Activated CD4-positive, alpha-beta T cell treated with anti-CD3 and anti-CD28 coated beads, Interleukin-2, amount 50 U/mL, for 24 hours (primary cell): ENCODE data around the gene IL15.
"Not testable (repeated sequence)": the region's sequence is repeated elsewhere in the genome, so short reads cannot be mapped to it uniquely, and the experiment has no call there.

Experiments used
- DNase-seq, 2 donors: peaks; one replicate each; pipeline ENCODE4 v3.0.0-alpha.2; 2020; ENCODE audit warnings: low read depth in 1 of 2, low spot score in 1 of 2

The IL15 gene

DNA sequence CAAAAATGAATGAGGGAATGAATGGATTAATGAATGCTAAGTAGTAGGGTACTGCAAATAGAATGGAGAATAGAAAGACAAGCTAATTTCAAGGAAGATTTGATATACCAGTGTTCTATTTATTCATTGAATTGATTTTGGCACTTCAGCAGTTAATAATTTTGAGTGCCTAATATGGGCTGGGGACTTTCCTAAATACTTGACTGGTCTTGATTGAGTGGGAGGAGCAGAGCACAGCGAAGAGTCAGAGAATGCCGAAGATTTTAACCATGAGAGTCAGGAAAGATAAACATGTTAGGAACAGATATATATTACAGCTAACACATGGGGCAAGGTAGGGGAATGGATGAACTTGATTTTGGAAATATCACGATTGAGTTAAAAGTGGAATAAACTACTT, 10.6 kb downstream of the IL15 start:
- no peak for DNase-seq

- DNase-seq: no peak
Observed at GRCh38 chr4:141647966-141648365, 11.6 kb downstream of the IL15 start.

DNA sequence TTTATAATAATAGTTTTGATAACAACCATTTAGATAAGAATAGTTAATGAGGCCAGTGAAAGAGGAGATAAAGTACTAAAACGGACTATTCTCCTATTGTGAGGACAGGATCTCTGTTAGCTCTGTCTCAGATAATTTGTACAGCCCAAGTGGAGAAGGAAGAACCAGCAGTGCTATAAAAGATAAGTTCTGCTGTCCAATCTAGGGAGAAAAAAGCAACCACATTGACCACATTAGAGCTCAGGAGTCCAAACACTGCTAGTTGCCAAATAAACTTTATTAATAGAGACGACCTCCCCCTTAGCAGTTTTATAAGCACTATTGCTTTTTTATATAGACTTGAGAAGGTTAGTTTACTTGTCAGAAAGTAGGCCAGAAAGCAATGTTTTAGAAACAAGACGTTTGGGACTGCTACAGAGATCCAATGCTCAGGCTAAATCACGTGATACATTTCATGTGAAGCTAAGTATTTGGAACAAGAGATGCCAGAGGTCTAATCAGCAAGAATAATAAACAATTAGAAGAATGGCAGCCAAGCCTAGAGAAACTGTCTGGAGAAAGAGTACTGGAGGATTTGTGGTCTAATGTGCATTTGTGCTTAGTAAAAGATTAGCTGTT, 15.9 kb downstream of the IL15 start:
- DNase-seq: no peak

DNA sequence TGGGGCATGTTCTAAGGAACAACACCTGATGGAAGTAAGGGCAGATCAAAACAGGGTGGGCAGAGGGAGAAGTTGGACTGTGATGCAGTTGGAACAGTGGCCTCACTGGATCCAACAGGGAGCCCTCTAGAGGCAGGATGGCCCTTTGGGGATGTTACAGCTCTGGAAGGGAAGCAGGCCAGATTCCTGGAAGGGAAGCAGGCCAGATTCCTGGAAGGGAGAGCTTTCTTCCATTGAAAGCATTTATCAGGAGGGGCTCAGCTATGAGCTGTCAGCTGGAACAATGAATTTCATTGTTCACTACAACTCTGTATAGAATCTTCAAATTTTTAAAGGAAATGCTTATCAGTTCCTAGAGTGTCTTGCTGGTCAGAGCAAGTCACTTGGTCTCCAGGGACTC, 17.7 kb downstream of the IL15 start:
- DNase-seq: no peak

- no peak for DNase-seq
Observed at GRCh38 chr4:141656031-141656430, 19.6 kb downstream of the IL15 start.

- no peak for DNase-seq
Observed at GRCh38 chr4:141657550-141658250, 21.3 kb downstream of the IL15 start.

DNA sequence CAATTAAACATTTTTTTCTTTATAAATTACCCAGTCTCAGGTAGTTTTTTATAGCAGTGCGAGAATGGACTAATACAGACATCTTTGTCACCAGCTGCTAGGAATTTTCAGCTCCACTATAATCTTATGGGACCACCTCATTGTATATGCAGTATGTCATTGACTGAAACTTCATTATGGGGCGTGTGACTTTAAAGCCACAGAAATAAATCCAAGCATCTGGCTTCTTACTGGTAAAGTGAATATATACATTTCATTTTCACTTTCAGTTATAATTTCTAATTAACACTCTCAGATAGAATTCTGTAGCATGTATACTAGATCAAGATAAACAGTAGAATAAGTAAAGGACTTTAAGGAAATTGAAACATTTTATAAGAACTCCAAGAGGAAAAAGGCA, 21.9 kb downstream of the IL15 start:
- no peak for DNase-seq

DNA sequence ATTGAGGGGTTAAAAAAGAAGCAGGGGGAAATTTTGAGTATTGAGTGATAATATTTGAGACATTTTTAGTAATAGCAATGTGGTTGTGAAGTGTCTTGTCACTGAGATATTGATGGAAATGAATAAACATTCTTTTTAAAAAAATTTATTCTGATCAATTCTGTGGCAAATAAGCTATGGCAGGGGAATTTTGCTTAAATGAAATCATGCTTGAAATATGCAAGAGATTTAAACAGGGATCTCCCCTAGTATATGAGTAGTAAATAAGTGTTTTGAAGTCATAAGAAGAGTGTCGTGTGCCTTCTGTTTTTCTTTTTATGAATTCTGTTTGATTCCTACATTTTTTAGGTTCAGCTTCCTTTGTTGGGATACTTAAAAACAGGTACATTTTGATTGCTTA, 23.2 kb downstream of the IL15 start:
- no peak for DNase-seq

DNA sequence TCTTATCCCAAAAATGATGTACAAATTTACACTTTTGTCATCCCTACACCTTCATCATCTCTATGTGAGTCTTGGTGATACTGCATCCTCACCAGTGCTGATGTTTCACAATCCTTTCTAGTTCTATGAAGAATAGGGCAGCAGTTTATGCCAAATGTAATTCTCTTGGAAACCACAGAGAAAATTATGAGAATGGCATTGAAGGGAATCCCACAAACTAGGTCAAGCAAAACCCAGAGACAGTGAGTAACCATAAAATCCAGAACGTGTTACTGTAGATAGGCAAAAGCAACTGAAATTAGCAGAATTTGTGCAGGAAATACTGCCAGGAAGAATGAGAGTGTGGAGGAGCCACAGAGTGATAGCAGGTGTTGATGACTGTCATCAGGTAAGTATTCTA, 24.5 kb downstream of the IL15 start:
- no peak for DNase-seq

- DNase-seq: no peak
Observed at GRCh38 chr4:141668200-141668910, 32.0 kb downstream of the IL15 start.

DNA sequence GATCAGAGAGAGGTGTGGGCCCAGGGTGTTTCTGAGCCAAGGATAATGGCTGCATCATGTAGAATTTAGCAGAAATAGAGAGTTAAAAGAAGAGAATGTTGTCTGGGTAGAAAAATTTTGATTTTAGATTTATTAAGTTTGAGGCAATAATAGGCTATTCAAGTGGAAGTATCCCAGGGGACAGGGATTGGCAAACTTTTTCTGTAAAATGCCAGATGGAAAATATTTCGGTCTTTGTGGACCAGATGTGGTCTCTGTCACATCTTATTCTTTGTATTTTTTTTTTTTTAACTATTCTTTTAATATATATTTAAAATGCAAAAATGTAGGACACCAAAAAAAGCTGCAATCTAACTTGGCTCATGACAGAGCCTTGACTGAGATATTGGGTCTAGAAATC, 33.1 kb downstream of the IL15 start:
- no peak for DNase-seq

DNA sequence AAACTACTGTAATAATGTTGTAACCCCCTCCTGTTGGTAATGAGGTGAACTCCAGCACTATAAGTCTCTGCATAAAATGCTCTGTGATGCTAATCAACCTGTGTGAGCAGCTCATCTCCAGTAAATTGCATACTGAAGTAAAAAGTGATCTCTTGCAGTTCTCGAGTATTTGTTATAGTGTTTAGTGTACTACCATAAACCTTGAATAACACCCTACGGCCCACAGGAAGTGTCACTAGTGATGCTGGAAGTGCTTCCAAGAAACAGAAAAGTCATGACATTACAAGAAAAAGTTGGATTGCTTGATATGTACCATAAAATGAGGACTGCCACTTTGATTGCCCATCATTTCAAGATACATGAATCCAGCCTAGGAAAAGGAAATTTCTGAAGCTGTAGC, 39.0 kb downstream of the IL15 start:
- DNase-seq: no peak

- DNase-seq: no peak
Observed at GRCh38 chr4:141676087-141676670, 39.8 kb downstream of the IL15 start.

DNA sequence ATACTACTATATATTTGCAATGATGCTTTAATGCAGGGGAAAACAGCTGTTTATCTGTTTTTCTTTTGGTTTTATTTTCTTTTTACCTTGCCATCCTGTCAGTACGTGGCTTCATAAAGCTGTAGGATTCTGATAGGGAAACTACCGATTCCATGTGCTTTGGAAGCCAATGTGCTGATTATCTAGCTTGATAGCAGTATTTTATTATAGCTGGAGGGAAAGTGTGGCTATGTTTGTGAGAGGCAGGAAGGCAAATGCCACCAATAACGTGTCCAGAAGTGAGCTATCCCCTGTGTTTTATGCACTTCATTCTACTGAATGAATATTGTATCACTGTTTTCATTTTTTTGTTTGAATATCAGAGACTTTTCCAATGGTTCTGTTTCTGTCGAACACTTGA, 43.7 kb downstream of the IL15 start:
- no peak for DNase-seq

DNA sequence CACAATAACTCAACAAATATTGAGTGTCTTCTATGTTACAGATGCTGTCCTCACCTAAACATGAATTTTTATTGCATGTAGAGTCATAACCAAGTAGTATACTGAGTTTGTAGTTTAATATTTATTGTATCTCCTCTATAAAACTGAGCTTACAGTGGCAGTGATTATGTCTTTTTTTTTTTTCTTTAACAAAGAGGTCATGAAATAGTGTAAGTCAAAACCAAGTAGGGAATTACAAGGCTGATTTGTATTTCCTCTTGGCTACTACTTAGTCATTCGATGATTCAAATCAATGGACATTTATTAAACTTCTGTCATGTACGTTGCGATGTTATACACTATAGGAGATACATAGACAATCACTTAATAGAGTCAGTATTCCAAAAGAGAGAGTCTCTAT, 48.4 kb downstream of the IL15 start:
- no peak for DNase-seq

DNA sequence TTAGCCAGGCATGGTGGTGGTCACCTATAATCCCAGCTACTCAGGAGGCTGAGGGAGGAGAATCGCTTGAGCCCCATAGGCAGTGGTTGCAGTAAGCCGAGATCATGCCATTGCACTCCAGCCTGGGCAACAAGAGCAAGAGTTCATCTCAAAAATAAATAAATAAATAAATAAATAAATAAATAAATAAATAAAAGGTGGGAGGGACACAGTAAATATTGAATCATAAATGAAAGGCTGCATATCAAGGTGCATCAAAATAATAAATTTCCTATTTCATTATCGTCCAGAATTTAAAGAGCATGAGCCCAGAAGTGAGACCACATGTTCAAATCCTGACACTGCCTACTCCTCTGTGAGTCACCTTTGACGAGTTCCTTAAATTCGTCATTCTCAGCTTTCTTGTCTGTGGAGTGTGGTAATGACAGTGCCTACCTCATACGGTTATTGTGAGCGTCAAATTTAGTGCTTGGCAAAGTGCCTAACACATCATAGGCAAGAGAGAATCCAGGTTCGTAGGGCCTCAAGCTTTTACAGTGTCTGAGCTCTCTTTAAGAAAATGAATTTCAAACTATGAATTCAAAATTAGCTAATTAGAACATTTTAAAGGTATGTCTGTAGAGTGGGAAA, 49.9 kb downstream of the IL15 start:
- DNase-seq: no peak

DNA sequence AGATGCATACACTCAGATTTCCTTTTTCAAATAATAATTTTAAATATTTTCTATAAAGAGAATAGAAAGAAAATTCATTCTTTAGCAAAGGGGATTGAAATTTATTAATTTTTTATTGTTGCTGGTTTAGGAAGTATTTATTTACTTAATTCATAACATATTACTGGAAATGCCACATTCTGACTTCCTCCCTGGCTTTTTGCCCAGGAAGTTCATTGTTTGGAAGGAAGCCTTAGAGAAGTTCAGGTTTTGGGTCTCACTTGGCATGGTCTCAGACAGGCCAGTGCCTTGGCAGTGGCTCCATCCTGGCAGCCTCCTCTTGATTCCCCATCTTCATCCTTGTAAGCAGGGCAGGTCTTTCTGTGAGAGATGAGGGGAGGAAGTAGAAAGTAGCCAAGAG, 50.5 kb downstream of the IL15 start:
- no peak for DNase-seq

DNA sequence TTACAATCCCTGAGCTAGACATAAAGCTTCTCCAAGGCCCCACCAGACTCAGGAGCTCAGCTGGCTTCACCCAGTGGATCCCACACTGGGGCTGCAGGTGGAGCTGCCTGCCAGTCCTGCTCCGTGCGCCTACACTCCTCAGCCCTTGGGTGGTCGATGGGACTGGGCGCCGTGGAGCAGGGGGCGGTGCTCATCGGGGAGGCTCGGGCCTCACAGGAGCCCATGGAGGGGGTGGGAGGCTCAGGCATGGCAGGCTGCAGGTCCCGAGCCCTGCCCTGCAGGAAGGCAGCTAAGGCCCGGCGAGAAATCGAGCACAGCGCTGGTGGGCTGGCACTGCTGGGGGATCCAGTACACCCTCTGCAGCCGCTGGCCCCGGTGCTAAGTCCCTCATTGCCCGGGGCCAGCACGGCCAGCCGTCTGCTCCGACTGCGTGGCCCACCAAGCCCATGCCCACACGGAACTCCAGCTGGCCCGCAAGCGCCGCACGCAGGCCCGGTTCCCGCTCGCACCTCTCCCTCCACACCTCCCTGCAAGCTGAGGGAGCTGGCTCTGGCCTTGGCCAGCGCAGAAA, 53.4 kb downstream of the IL15 start:
- not testable (repeated sequence) for DNase-seq

DNA sequence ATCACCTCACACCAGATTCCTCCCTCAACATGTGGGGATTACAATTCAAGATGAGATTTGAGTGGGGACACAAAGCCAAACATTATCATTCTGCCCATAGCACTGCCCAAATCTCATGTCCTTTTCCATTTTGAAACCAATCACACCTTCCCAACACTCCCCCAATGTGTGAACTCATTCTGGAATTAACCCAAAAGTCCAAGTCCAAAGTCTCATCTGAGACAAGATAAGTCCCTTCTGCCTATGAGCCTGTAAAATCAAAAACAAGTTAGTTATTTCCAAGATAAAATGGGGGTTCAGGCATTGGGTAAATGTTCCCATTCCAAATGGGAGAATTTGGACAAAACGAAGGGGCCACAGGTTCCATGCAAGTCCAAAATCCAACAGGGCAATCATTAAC, 54.9 kb downstream of the IL15 start:
- DNase-seq: not testable (repeated sequence)

GRCh38 chr4:141692081-141692480, 55.7 kb downstream of the IL15 start:
- no peak for DNase-seq

GRCh38 chr4:141697116-141697515, 60.7 kb downstream of the IL15 start:
- no peak for DNase-seq
